SK-N-SH treated with all-trans-retinoic acid at 6 μM for 48 hours (cell line): Measurements from ENCODE around the gene XRN1.

ENCODE experiments used
- ARNTL ChIP-seq: fragments of 450-650 bp; formaldehyde crosslinking; IDR thresholded peaks from 2 replicates; pipeline ENCODE4 v1.5.0; 2020; ENCODE audit warnings: low read depth, mild to moderate bottlenecking, moderate library complexity, borderline replicate concordance
- CREB5 ChIP-seq: fragments of 250-450 bp; sonication (Bioruptor Pico); IDR thresholded peaks from 2 replicates; pipeline ENCODE4 v1.5.1; 2020; ENCODE audit warnings: low read depth, mild to moderate bottlenecking, moderate library complexity
- ESRRG ChIP-seq: fragments of 250-450 bp; sonication (Bioruptor Pico); IDR thresholded peaks from 2 replicates; pipeline ENCODE4 v1.6.1; 2021; ENCODE audit warnings: mild to moderate bottlenecking
- OSR1 ChIP-seq: fragments of 250-450 bp; sonication (Bioruptor Pico); IDR thresholded peaks from 2 replicates; pipeline ENCODE4 v1.8.0; 2022; ENCODE audit warnings: moderate library complexity, mild to moderate bottlenecking, inconsistent platforms
- PATZ1 ChIP-seq: fragments of 250-450 bp; sonication (Bioruptor Pico); IDR thresholded peaks from 2 replicates; pipeline ENCODE4 v1.8.0; 2020; ENCODE audit warnings: mild to moderate bottlenecking, moderate library complexity, borderline replicate concordance
- RARB ChIP-seq: fragments of 250-450 bp; sonication (Bioruptor Pico); IDR thresholded peaks from 2 replicates; pipeline ENCODE4 v1.8.0; 2021; ENCODE audit warnings: mild to moderate bottlenecking, moderate library complexity
- SNAI2 ChIP-seq: fragments of 250-450 bp; sonication (Bioruptor Pico); IDR thresholded peaks from 2 replicates; pipeline ENCODE4 v1.5.0; 2020; ENCODE audit warnings: mild to moderate bottlenecking, moderate library complexity
- ZNF565 ChIP-seq: fragments of 450-650 bp; formaldehyde crosslinking; conservative IDR thresholded peaks from 2 replicates; pipeline ENCODE4 v1.5.0; 2020; ENCODE audit warnings: low read depth, mild to moderate bottlenecking, moderate library complexity
- ZNF8 ChIP-seq: fragments of 450-650 bp; formaldehyde crosslinking; IDR thresholded peaks from 2 replicates; pipeline ENCODE4 v1.5.0; 2020; ENCODE audit warnings: mild to moderate bottlenecking, moderate library complexity

- no peak for TF ChIP-seq OSR1 (CRISPR knock-in tag)
- no peak for TF ChIP-seq ESRRG (CRISPR knock-in tag)
- no peak for TF ChIP-seq ZNF565 (CRISPR knock-in tag)
- no peak for TF ChIP-seq ZNF8 (CRISPR knock-in tag)
- no peak for TF ChIP-seq PATZ1 (CRISPR knock-in tag)
- TF ChIP-seq CREB5 (CRISPR knock-in tag), result no peak
- TF ChIP-seq ARNTL (CRISPR knock-in tag), result no peak
- TF ChIP-seq SNAI2 (CRISPR knock-in tag), result no peak
- no peak for TF ChIP-seq RARB (CRISPR knock-in tag)
These were observed 81.4 kb downstream of the XRN1 start for GRCh38 chr3:142366434-142366833.
